GM18499 (cell line): ENCODE data around the gene DPP4.
A peak's percentile ranks its signal among the peaks of the same experiment; 100 is the strongest.

Source experiments
- ATAC-seq: cut with Tn5 transposase; IDR thresholded peaks from one replicate; pipeline ENCODE4 v1.9.1; 2021; ENCODE audit warnings: moderate number of reproducible peaks; ENCODE audit not compliant: insufficient read depth, unreplicated experiment

Gene DPP4

DNA sequence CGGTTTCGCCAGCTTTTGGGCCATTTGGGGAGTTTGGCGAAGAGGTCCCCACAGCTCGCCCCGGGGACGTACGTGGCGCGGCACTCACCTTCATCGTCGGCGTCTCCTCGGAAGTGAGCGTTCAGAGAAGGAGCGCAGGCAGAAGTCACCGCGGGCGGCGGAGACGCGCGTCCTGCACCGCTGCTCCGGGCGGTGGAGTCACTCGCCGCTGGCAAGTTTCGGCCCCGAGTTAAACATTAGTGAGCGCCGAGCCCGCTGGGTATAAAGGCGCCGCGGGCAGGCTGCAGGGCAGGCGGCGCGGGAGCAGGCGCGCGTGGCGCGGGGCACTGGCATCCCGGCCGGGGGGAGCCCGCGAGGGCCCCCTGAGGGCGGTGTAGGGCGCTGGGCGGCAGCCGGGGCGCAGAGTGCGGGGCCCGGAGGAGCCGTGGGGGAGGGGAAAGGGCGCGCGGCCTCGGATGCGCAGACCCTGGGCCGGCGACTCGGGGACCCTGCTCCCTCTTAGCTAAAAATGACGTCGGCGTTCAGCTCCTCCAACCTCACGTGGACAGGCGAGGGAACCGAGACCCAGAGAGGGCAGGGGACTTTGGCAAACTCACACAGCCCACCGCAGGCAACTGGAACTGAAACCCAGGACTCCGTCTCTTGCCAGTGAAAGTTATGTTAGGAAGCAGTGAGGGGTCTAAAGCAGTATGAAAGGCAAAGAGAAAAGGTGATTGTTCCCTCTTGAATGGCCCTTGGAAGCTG is at the start of gene DPP4:
TSS of gene DPP4 (minus strand) at position 328 of the 744 bp plus-strand sequence. CDS start at position 94, 234 bp downstream.
- ATAC-seq: peak; percentile 73

GRCh38 chr2:162118166-162119031 is 44.4 kb upstream of the DPP4 start:
- ATAC-seq: no peak

- ATAC-seq: no peak
Measured at GRCh38 chr2:162116352-162116751, 42.3 kb upstream of the DPP4 start.

DNA sequence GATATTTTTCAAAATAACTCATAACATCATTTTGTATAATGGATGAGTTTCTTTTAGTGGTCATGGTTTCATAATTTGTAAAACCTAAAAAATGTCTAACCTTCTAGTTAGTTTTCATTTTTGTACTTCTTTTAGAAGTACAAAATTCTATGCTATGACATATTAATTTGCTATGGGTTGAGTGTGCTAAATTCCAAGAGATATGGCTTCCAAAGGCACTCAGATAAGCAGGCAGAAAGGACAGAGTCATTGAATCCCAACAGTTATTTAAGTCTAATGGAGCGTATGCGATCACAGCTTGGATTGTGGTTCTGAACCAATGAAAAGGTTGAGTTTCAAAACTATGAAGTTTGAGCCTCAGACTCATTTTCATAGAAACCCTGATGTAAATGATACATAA is 41.1 kb upstream of the DPP4 start:
- no peak for ATAC-seq

GRCh38 chr2:162114271-162114670 is 40.3 kb upstream of the DPP4 start:
- no peak for ATAC-seq

GRCh38 chr2:162113776-162114168 is 39.8 kb upstream of the DPP4 start:
- ATAC-seq: no peak

DNA sequence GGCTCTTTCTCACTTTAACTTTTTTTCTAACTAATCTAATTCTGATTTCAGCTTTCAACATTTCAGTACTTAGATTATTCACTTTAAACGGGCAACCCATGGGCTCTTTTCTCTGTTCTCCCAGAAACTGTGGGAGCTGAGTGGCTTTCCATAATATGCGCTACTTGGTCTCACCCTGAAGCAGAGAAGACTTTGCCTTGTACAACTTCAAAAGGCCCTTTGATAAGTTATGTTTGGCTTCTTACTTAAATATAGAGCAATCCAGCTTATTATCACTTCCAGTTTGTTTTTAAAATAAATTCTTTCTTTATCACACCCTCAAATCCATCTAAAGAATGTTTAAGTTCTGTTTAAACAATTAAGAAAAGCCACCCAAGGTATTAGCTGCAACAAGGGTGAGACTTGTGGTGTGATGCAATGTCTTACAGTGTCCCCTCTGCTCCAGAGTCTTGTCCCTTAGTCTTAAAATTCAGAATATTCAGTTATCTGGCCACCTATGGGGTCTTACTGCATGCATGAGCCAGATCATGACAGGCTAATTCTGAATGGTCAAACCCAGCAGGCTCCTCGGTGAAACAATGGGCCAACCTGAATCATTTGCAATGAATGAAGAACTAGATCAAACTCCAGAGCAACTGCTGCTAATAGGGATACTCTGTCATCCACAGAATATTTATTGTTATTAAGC is 39.2 kb upstream of the DPP4 start:
- ATAC-seq: no peak

- no peak for ATAC-seq
Measured at GRCh38 chr2:162111958-162112850, 38.2 kb upstream of the DPP4 start.

- ATAC-seq: no peak
Measured at GRCh38 chr2:162107361-162107901, 33.4 kb upstream of the DPP4 start.

DNA sequence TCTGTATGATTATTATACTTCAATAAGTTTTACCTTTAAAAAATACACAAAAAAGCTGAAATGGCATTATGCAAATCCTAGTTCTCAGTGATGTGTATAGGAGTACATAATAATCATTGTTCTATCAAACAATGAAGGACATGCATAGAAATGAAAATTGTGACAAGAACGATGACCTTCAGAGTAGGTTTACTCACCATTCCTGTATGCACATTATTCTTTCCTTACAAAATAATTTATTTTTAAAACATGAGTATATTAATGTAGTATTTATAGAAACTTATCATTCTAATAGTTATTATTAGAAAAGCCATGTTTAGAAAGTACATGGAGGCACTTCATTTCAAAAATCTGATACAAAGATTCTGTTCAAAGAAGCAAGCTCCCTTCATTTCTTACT is 32.7 kb upstream of the DPP4 start:
- ATAC-seq: no peak

GRCh38 chr2:162106146-162106551 is 32.1 kb upstream of the DPP4 start:
- ATAC-seq: no peak

DNA sequence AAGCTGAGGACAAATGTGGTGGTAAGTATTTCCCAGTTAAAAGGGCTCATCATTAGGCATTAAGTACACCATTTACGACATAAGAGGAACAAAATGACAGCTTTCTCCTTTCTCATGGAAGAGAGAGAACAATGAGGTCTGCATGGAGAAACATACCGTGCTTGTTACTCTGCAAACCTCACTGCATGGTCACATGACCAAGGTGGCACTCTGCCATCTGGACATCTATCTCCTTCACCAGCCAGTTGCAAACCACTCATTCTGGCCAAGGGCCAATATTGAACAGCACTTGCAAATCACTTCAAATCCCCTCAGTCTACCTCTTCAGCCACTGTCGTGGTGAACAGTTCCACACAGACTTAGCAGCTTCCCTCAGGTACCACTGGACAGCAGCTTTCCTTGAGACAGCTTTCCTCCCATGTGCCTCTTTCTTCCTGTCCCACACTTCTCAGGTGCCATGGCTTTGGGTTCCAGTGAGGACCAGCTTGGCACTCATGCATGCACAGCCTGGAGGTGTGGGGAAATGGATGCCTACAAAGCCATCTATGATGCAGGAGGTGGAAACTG is 29.5 kb upstream of the DPP4 start:
- ATAC-seq: no peak

GRCh38 chr2:162100579-162100978 is 26.6 kb upstream of the DPP4 start:
- ATAC-seq: no peak

GRCh38 chr2:162099836-162100235 is 25.8 kb upstream of the DPP4 start:
- no peak for ATAC-seq

GRCh38 chr2:162092658-162093556 is 18.9 kb upstream of the DPP4 start:
- ATAC-seq: no peak

DNA sequence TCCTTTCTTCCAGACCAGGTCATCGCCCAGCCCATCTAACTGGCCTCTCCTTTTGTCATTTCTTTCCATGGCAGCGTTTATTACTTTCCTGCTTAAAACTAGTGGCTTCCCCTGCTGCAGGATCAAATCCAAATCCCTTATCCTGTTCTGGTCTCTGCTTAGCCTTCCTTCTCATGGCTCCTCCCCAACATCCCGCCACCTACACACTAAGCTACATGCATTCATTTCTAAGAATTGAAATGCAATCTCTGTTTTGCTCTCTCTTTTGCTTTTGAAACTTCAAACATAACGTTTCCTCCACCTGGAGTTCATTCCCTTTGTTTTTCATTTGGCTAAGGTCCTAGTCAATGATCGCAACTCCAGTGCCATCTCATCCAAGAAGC is 18.0 kb upstream of the DPP4 start:
- no peak for ATAC-seq

- no peak for ATAC-seq
Measured at GRCh38 chr2:162091325-162092007, 17.5 kb upstream of the DPP4 start.

- ATAC-seq: no peak
Measured at GRCh38 chr2:162090109-162090508, 16.1 kb upstream of the DPP4 start.
